ENCODE measurements around the gene METTL25B.

METTL25B gene

DNA sequence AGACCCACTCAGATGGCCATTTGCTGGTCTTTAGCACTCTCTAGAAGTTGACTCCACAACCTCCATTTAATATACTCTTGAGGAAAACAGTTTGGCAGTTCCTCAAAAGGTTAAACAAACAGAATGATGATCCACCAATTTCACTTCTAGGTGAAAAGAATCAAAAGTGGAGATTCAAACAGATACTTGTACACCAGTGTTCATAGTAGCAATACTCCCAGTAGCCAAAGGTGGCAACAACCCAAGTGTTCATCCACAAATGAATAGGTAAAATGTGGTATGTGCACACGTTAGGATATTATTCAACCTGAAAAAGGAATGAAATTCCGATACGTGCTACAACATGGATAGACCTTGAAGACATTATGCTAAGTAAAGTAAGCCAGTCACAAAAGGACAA, 45.3 kb downstream of the METTL25B start:
- DNase-seq: no peak

DNA sequence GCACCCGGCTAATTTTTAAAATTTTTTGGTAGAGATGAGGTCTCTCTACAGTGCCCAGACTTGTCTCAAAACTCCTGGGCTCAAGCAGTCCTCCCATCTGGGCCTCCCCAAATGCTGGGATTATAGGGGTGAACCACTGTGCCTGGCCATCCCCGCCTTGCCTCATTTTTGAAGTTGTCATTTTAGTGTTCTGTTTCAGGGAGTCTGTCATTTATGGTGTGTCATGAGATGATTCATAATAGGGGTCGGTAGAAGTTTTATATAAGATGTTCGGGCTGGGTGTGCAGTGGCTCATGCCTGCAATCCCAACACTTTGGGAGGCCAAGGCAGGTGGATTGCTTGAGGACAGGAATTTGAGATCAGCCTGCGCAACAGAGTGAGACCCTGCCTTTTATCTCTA, 47.5 kb downstream of the METTL25B start:
- DNase-seq: no peak

DNA sequence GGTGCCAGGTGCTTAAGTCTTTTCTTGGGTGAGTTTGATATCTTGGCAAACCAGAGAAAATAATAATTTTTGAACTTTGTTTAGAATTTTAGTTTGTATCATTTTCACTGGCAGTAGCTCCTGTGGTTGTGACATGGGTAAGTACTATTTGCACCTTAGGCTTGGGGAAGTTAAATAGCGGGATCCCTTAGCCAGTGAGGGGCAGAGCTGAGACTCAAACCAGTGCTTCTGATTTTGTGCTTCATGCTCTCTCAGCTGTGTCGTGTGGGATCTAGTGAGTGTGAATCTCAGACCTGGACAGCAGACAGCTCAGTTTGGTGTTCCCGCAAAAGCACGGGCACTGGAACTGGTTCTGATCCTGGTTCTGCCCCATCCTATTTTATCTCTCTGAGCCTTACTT, 48.7 kb downstream of the METTL25B start:
- no peak for DNase-seq

DNA sequence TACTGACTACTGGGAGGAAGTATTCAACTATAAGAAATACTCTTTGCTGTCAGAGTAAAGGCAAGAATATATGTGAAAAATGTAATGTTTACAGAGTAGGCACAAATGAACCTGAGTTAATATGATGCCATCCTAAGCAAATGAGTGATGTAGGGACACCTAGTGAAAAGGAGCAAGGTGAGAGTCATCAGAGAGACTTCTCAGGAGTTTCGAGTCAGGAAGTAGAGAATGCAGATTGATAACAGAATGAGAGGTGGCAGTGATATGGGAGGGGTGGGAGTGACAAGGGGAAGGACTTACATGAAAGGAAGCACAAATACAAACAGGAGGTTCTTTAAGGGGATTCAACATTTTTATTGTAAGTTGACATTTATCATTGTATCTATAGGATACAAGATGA, 49.3 kb downstream of the METTL25B start:
- DNase-seq: no peak

DNA sequence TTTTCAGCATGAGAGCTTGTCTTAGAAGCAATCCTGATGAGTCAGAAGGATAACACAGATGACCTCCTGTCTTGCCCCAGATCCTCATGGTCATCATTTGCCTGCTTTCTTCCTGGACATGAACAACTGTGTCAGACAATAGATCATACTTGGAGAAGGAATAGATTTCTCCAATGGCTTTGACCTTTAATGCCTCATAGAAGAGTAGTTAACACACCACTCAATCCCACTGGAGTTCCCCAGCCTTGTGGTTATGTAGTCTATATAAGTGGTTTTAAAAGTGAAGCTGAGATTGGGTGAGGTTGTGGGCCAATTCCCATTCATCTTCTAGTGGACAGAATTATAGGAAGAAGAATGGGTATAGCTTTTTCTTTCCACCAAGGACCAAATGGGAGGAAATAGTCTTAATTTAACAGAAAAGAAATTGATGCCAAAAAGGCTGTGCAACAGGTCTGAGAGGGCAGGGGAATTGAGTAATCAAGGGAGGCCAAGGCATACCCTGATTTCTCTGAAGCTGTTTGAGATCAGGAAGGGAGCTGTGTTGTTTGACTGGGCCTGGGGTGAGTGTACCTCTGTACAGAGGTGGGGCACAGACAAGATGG, 53.4 kb downstream of the METTL25B start:
- DNase-seq: no peak

DNA sequence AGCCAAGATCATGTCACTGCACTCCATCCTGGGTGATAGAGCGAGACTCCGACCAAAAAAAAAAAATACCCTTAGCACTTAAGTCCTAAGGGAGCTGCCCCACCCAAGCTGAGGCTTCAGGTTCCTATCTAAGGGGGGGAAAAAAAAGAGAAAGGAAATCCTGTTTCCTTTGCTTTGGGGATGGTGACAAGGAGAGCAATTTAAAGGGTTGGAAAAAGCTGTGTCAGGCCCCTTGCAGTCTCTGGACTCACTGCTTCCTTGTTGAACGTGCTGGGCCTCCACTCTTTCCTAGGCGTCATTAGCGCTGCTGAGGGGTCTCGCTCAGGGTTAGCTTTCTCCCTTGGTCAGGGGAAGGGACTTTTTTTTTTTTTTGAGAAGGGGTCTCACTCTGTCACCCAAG, 57.2 kb downstream of the METTL25B start:
- DNase-seq: no peak

Measured in NCI-H526 treated with DMSO at 0.1 percent for 48 hours (cell line).